PFSK-1 (cell line): ENCODE data around the gene CSNK2B.

Source experiments
- FOXP2 ChIP-seq: optimal IDR thresholded peaks from 2 replicates; pipeline ENCODE3; 2011; ENCODE audit warnings: borderline replicate concordance, control low read depth, inconsistent platforms; ENCODE audit not compliant: insufficient read depth; ENCODE audit errors: extremely low read length, extremely low read depth
- POLR2AphosphoS5 ChIP-seq: IDR thresholded peaks from 2 replicates; pipeline ENCODE4 v1.6.1; 2012; ENCODE audit warnings: low read depth, mild to moderate bottlenecking, control low read depth, low read length, moderate library complexity
- SIN3A ChIP-seq: IDR thresholded peaks from 2 replicates; pipeline ENCODE4 v1.6.1; 2012; ENCODE audit warnings: mild to moderate bottlenecking, low read length, moderate library complexity, borderline replicate concordance; ENCODE audit not compliant: insufficient read depth
- TAF1 ChIP-seq: IDR thresholded peaks from 2 replicates; pipeline ENCODE4 v1.6.1; 2012; ENCODE audit warnings: low read length, control low read depth, borderline replicate concordance; ENCODE audit not compliant: insufficient read depth
- TF ChIP-seq, protein P1 (sequence below), 2 experiments: IDR thresholded peaks; 2 replicates each; pipeline versions ENCODE4 v1.6.1 to v1.8.0; 2011 to 2012; ENCODE audit warnings: low read depth in 2 of 2, low read length in 2 of 2, control low read depth in 1 of 2, inconsistent platforms in 1 of 2, mild to moderate bottlenecking in 1 of 2, moderate library complexity in 1 of 2; ENCODE audit not compliant: insufficient read depth in 1 of 2

The CSNK2B gene

DNA sequence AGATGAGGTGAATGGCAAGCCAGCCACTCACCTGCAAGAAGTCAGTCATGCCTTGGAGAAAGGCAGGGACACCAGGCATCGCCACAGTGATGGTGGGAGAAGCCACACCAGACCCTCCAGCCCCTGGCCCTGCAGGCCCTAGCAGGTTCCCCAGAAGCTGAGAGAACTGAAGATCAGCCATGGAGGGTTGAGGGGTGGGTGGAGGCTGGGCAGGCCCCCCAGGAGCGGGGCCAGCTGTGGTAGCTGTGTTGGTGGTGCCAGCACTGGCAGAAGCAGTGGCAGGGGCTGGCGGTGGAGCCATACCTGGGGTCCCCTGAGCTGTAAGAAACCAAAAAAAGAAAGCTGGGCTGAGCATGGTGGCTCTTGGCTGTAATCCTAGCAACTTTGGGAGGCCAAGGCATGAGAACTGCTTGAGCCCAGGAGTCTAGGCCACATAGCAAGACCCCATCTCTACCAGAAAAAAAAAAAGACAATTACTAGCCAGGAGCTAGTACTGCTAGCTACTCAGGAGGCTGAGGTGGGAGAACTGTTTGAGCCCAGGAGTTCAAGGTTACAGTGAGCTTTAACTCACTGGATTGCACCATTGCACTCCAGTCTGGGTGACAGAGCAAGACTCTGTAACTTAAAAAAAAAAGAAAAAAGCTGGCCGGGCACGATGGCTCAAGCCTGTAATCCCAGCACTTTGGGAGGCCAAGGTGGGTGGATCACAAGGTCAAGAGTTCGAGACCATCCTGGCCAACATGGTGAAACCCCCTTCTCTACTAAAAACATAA, 22.9 kb upstream of the CSNK2B start:
- TF ChIP-seq FOXP2 (no peak), POLR2AphosphoS5 (no peak), SIN3A (no peak), TAF1 (no peak)
- TF ChIP-seq, protein P1, sequence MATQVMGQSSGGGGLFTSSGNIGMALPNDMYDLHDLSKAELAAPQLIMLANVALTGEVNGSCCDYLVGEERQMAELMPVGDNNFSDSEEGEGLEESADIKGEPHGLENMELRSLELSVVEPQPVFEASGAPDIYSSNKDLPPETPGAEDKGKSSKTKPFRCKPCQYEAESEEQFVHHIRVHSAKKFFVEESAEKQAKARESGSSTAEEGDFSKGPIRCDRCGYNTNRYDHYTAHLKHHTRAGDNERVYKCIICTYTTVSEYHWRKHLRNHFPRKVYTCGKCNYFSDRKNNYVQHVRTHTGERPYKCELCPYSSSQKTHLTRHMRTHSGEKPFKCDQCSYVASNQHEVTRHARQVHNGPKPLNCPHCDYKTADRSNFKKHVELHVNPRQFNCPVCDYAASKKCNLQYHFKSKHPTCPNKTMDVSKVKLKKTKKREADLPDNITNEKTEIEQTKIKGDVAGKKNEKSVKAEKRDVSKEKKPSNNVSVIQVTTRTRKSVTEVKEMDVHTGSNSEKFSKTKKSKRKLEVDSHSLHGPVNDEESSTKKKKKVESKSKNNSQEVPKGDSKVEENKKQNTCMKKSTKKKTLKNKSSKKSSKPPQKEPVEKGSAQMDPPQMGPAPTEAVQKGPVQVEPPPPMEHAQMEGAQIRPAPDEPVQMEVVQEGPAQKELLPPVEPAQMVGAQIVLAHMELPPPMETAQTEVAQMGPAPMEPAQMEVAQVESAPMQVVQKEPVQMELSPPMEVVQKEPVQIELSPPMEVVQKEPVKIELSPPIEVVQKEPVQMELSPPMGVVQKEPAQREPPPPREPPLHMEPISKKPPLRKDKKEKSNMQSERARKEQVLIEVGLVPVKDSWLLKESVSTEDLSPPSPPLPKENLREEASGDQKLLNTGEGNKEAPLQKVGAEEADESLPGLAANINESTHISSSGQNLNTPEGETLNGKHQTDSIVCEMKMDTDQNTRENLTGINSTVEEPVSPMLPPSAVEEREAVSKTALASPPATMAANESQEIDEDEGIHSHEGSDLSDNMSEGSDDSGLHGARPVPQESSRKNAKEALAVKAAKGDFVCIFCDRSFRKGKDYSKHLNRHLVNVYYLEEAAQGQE (IDR thresholded peaks at IDR 0.05; ENCODE audit: insufficient read depth in 1 of 2, low read depth in 2 of 2, low read length in 2 of 2) = no peak

- TF ChIP-seq FOXP2 = no peak
- no peak for TF ChIP-seq POLR2AphosphoS5
- TF ChIP-seq, protein P1 (IDR thresholded peaks at IDR 0.05; ENCODE audit: insufficient read depth in 1 of 2, low read depth in 2 of 2, low read length in 2 of 2) = no peak
- no peak for TF ChIP-seq TAF1
- TF ChIP-seq SIN3A = no peak
These were observed 21.9 kb upstream of the CSNK2B start for GRCh38 chr6:31643818-31644454.

GRCh38 chr6:31645325-31645724, 20.6 kb upstream of the CSNK2B start:
- TF ChIP-seq FOXP2 = no peak
- TF ChIP-seq, protein P1 (IDR thresholded peaks at IDR 0.05; ENCODE audit: insufficient read depth in 1 of 2, low read depth in 2 of 2, low read length in 2 of 2) = no peak

DNA sequence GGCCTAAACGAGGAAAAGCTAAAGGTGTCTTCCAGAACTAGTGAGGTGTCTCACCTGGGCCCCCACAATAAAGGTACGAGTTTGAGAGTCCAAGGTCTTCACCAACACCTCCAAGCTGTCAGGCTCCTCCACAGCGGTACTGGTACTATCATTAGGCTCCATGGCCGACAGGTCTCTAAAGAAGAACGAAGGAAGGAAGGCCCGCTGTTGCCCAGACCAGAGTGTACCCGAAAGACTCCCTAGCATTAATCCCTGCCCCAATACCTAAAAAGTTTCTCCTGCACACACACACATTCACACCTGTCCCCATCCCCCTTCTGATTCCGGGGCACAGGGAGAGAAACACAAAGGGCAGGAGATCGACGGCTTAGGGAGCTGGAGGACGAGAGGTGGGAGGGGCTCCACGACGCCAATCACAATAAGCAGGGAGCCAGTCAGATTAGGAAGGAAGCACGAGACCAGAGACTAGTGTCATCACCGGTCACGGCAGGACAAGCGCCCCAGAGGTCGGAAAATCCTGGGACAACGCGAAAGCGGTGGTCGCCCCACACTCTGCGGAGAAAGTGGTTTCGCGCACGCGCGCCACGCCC, 14.2 kb upstream of the CSNK2B start:
- no peak for TF ChIP-seq FOXP2
- peak; percentile 81; the same call in 1 of the 2 replicates for TF ChIP-seq SIN3A
- peak; percentile 11; the same call in 1 of the 2 replicates for TF ChIP-seq TAF1
- TF ChIP-seq, protein P1 (IDR thresholded peaks at IDR 0.05; ENCODE audit: insufficient read depth in 1 of 2, low read depth in 2 of 2, low read length in 2 of 2) = no peak
- no peak; the same call in 1 of the 2 replicates for TF ChIP-seq POLR2AphosphoS5
